Activated naive CD8-positive, alpha-beta T cell treated with anti-CD3 and anti-CD28 coated beads for 36 hours (primary cell): ENCODE data around the gene AP2A2. TPM values are rescaled to one million over a fixed set of nuclear protein-coding genes. Genes with fewer than 3 reads are reported as not detected.
A peak's percentile ranks its signal among the peaks of the same experiment; 100 is the strongest.
"Not testable (repeated sequence)": the region's sequence is repeated elsewhere in the genome, so short reads cannot be mapped to it uniquely, and the experiment has no call there.

Experiments used
- DNase-seq: peaks from one replicate; pipeline ENCODE4 v3.0.0; 2021
- H3K27ac Mint-ChIP-seq: one replicate; pipeline ENCODE4 v1.8.0; 2022; ENCODE audit warnings: mild to moderate bottlenecking, moderate library complexity, mixed read lengths
- H3K27me3 Mint-ChIP-seq: one replicate; pipeline ENCODE4 v1.8.0; 2022; ENCODE audit warnings: mild to moderate bottlenecking, mixed read lengths
- H3K36me3 Mint-ChIP-seq: one replicate; pipeline ENCODE4 v1.8.0; 2021; ENCODE audit warnings: mild to moderate bottlenecking, mixed read lengths
- H3K4me1 Mint-ChIP-seq: one replicate; pipeline ENCODE4 v1.8.0; 2021; ENCODE audit warnings: mixed read lengths
- H3K4me3 Mint-ChIP-seq: one replicate; pipeline ENCODE4 v1.8.0; 2022; ENCODE audit warnings: mild to moderate bottlenecking, moderate library complexity, mixed read lengths
- H3K9me3 Mint-ChIP-seq: one replicate; pipeline ENCODE4 v1.8.0; 2022; ENCODE audit warnings: mixed read lengths
- total RNA-seq, 2 experiments: library from RNA; stranded (reverse); gene quantifications; one replicate each; pipeline ENCODE4 v1.2.3, GENCODE V29; 2021

The AP2A2 gene
- total RNA-seq, 2 experiments from 2014 or later, result 26.3 to 30.3 TPM

DNA sequence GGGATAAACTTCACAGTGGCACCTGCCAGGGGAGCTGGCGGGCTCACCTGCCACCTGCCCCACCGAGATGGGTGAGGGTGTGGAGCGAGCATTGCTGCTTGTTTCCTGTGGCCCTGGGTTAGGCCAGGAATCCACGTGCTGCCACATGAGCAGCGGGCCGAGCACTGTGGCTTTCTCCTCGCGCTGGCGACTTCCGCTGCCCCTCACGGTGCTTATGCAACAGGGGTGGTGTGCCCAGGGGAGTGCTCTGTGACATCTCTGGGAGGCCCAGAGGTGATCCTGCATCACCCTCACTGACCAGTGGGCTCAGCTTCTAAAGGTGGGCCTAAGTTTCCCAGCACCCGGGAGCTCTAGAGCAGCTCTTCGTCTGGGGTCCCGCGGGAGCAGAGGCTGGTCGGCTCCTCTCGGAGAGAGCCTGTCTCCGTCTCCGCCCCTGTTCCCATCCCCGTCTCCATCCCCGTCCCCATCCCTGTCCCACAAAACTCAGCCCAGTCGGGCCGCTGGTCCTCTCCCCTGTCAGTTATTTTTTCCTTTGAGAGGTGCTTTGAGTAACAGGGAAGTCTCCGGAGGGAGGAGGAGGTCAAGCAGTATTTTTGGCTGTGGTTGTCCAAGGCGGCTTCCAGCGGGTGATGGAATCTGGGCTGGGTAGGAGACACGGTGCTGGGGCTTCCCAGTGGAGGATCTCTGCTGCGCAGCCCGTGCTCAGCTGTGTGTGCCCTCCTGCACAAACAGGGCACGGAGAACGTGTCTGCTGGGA is 42.5 kb downstream of the AP2A2 start:
- H3K27me3 Mint-ChIP-seq, result no peaks in the 10 kb centered on the region
- peaks cover 20% of the 10 kb centered on the region for H3K4me1 Mint-ChIP-seq
- no peak overlapping the region for H3K4me3 Mint-ChIP-seq
- no peak overlapping the region for H3K27ac Mint-ChIP-seq
- H3K9me3 Mint-ChIP-seq, result peaks cover 2% of the 10 kb centered on the region
- H3K36me3 Mint-ChIP-seq, result peaks cover 25% of the 10 kb centered on the region
- DNase-seq, result no peak

DNA sequence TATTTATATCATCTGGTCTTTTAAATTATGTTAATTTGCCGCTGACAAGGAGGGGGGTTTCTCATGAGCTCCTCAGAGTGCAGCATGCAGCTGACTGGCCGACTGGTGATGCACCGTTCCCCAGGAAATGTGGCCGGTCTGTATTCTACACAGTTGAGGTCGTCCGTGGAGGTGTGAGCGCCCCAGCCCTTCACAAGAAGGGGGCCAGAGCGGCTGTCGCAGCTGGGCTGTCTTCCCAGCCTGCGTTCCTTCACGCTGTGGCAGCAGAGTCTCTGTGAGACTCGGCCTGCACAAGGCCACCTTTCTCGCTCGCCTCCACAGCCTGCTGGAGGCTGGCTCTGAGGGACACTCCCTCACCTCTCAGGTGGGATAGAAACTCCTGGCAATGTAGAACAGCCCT is 43.2 kb downstream of the AP2A2 start:
- Mint-ChIP-seq H3K27me3 (no peaks in the 10 kb centered on the region), H3K9me3 (peaks cover 2% of the 10 kb centered on the region), H3K4me3 (no peak overlapping the region), H3K4me1 (peaks cover 20% of the 10 kb centered on the region), H3K36me3 (peaks cover 20% of the 10 kb centered on the region), H3K27ac (no peak overlapping the region)
- DNase-seq, result no peak

DNA sequence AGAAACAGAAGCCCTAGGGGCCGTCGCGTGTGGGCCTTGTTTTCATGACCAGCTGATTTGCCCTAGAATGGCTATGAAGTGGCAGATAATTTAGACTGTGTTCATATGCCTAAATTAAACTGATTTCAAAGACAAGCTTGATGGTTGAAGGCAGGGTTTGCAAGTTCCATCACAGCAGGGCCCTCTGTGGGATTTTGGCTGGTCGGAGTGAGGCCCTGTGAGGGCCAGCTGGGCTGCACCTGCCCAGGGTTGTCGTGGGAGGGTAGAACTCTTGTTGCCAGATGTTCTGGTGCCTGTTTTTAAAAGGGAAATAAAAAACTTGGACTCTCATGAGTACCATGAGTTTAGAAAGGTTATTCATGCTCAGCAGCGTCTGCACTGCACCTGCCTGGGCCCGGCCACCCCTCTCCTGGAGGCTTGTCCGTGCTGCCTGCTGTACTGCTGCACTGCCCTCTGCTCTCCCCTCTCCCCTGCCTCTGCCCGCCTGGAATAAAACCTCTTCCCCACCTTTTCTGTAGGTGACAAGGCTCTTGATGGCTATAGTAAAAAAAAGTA is 44.1 kb downstream of the AP2A2 start:
- Mint-ChIP-seq H3K4me3 (no peak overlapping the region), H3K36me3 (peaks cover 12% of the 10 kb centered on the region), H3K9me3 (no peaks in the 10 kb centered on the region), H3K27ac (peak overlapping the region; percentile 68), H3K27me3 (no peaks in the 10 kb centered on the region), H3K4me1 (peaks cover 20% of the 10 kb centered on the region)
- DNase-seq, result no peak

DNA sequence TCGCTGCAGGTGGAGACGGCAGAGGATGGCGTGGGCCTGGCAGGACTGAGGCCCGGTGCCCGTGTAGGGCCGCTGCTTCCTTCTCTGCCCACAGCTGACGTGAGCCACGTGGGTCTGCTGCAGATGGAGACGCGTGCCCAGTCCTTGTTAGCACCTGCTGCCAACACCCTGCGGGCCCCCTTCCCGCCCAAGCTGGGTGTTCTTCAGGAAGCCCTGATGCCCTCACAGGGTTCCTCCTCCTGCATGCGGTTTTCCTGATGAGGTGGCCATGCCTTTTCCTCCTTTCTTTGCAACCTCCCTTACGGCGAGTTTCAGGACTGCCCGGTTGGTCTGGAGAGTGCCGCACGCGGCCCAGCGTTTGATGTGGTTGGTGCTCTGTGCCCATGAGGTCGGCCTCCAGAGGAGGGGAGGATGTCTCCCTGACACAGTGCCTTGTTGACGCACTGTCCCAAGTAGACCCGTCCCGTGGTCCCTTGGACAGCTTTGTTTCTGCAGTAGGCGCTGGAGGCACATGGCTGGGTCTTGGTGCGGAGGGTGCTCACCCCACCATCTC is 44.7 kb downstream of the AP2A2 start:
- no peak for DNase-seq
- Mint-ChIP-seq H3K36me3 (peaks cover 8% of the 10 kb centered on the region), H3K27me3 (no peaks in the 10 kb centered on the region), H3K4me1 (peaks cover 20% of the 10 kb centered on the region), H3K9me3 (no peaks in the 10 kb centered on the region), H3K27ac (peak overlapping the region; percentile 68), H3K4me3 (no peak overlapping the region)

DNA sequence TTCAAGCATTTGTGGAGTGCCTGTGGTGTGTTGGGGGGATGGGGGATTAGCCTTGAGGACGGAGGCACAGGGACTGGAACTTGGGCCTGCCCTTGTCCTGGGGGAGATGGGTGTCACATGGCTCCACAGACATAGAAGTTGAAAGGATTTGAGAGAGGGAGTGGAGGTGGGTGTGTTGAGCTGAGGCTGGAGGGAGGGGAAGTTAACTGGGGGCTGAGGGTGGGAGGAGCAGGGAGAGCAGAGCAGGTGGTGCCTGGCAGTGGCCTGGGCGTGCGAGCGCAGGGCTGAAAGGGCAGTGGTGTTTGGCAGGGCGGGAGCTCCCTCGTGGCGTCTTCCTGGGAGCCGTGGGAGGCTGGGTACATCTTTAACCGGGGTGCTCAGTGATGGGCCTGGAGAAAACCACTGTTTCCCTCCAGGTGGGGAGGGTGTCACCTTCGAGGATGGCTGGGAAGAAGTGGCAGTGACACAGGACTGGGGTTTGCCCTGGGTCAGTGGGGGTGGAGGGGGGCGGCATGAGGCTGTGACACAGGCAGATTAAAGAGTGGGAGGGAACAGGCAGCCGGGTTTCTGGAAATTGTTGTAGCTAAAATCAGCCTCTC is 45.5 kb downstream of the AP2A2 start:
- peak overlapping the region; percentile 68 for H3K27ac Mint-ChIP-seq
- no peak overlapping the region for H3K4me3 Mint-ChIP-seq
- DNase-seq, result no peak
- H3K27me3 Mint-ChIP-seq, result no peaks in the 10 kb centered on the region
- H3K9me3 Mint-ChIP-seq, result no peaks in the 10 kb centered on the region
- peaks cover 27% of the 10 kb centered on the region for H3K4me1 Mint-ChIP-seq
- peaks cover 7% of the 10 kb centered on the region for H3K36me3 Mint-ChIP-seq

DNA sequence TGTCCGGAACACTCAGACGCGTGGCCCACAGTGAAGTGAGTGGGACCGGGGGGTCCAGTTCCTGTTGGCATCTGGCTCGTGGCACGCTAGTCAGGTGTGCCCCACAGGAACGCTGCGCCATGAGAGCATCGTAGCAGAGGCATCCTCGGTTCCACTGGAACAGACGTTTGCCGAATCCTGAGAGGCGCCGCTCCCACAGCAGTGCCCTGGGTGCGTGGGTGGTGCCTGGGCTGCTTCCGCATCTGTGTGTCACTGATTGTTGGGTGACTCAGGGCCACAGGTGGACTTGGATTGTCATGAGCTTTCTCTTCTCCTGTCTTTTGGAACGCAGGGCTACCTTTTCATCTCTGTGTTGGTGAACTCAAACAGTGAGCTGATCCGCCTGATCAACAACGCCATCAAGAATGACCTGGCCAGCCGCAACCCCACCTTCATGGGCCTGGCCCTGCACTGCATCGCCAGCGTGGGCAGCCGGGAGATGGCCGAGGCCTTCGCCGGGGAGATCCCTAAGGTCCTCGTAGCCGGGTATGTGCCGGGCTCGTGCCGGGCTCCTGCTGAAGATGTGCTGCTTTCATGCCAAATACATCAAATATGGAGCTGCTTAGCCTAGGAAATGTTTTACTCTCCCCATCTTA is 46.2 kb downstream of the AP2A2 start:
- peaks cover 7% of the 10 kb centered on the region for H3K36me3 Mint-ChIP-seq
- no peak overlapping the region for H3K4me3 Mint-ChIP-seq
- no peaks in the 10 kb centered on the region for H3K9me3 Mint-ChIP-seq
- no peak overlapping the region for H3K27ac Mint-ChIP-seq
- peaks cover 29% of the 10 kb centered on the region for H3K4me1 Mint-ChIP-seq
- DNase-seq, result no peak
- no peaks in the 10 kb centered on the region for H3K27me3 Mint-ChIP-seq

DNA sequence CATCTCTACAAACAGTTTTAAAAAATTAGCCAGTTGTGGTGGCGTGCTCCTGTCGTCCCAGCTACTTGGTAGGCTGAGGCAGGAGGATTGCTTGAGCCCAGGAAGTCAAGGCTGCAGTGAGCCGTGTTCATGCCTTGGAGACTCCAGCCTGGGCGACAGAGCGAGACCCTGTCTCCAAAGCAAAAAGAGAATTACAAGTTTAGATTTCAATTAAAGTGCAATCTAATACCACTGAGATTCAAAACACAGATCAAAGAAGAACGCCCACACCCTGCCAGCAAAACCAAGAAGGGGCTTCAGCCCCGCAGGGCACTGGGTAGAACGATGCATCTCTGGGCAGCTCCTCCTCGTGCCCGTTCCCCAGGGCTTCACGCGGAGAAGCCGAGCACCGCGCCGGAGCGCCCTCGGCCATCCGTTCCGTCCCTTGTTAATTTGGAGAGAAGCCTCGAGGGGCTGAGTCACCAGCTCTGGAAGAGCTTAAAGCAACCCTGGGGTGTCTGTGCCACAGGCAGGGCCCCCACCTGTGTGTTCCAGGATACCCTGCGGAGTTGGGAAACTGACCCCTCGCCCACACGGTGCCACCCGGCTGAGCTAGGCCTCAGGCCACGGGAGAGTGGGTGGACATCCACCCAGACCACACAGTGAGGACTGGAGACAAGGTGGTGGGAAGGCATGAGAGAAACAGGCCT is 47.0 kb downstream of the AP2A2 start:
- peaks cover 31% of the 10 kb centered on the region for H3K4me1 Mint-ChIP-seq

DNA sequence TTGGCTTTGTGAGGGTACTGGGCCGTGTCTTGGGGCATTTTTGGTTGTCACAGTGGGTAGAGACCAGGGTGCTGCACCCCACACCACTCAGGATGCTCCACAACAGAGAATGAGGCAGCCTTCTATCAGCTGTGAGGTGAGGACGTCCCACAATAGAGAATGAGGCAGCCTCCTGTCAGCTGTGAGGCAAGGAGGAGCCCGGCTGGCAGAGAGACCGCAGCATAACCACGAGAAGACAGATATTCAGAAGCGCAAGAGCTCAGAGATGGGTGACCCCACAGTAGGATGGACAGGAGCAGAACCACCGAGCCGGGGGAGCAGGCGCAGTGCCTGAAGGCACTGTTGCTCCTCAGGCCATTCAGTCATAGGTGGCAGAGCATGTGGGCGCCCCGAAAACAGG is 47.6 kb downstream of the AP2A2 start:
- no peaks in the 10 kb centered on the region for H3K9me3 Mint-ChIP-seq
- no peak overlapping the region for H3K4me3 Mint-ChIP-seq
- no peak for DNase-seq
- no peaks in the 10 kb centered on the region for H3K27me3 Mint-ChIP-seq
- peaks cover 31% of the 10 kb centered on the region for H3K4me1 Mint-ChIP-seq
- H3K27ac Mint-ChIP-seq, result no peak overlapping the region
- peaks cover 7% of the 10 kb centered on the region for H3K36me3 Mint-ChIP-seq

More for the DNA sequence above, 47.0 kb downstream of the AP2A2 start:
- H3K4me3 Mint-ChIP-seq, result no peak overlapping the region
- no peaks in the 10 kb centered on the region for H3K9me3 Mint-ChIP-seq
- no peak overlapping the region for H3K27ac Mint-ChIP-seq
- no peak for DNase-seq
- H3K27me3 Mint-ChIP-seq, result no peaks in the 10 kb centered on the region
- H3K36me3 Mint-ChIP-seq, result peaks cover 7% of the 10 kb centered on the region

DNA sequence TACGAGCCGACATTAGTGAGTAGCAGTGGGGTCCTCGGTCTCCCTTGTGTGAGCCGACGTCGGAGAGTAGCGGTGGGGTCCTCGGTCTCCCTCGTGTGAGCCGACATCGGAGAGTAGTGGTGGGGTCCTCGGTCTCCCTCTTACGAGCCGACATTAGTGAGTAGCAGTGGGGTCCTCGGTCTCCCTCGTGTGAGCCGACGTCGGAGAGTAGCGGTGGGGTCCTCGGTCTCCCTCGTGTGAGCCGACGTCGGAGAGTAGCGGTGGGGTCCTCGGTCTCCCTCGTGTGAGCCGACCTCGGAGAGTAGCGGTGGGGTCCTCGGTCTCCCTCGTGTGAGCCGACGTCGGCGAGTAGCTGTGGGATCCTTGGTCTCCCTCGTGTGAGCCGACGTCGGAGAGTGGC is 49.7 kb downstream of the AP2A2 start:
- peaks cover 26% of the 10 kb centered on the region for H3K4me1 Mint-ChIP-seq
- DNase-seq, H3K4me3 Mint-ChIP-seq, H3K9me3 Mint-ChIP-seq, H3K36me3 Mint-ChIP-seq, H3K27me3 Mint-ChIP-seq, H3K27ac Mint-ChIP-seq: not testable (repeated sequence)

DNA sequence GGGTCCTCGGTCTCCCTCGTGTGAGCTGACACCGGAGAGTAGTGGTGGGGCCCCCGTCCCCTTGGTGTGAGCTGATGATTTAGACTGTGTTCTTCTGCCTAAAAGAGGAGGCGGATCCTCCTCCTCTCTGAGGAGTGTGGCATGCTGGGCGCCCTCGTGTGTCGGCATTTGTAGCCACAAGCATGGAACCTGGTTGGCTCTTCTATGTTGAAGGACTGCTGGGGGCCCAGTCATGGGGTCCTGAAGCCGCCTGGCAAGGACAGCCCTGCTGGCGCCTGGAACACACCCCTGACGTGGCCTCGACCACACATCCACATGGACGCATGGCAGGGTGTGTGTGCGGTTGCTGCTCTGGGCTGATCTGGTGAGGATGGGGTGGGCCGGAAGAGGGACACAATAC is 50.2 kb downstream of the AP2A2 start:
- Mint-ChIP-seq H3K27ac (no peak overlapping the region), H3K4me3 (no peak overlapping the region), H3K4me1 (peaks cover 22% of the 10 kb centered on the region), H3K27me3 (no peaks in the 10 kb centered on the region), H3K36me3 (peaks cover 3% of the 10 kb centered on the region), H3K9me3 (no peaks in the 10 kb centered on the region)
- no peak for DNase-seq

DNA sequence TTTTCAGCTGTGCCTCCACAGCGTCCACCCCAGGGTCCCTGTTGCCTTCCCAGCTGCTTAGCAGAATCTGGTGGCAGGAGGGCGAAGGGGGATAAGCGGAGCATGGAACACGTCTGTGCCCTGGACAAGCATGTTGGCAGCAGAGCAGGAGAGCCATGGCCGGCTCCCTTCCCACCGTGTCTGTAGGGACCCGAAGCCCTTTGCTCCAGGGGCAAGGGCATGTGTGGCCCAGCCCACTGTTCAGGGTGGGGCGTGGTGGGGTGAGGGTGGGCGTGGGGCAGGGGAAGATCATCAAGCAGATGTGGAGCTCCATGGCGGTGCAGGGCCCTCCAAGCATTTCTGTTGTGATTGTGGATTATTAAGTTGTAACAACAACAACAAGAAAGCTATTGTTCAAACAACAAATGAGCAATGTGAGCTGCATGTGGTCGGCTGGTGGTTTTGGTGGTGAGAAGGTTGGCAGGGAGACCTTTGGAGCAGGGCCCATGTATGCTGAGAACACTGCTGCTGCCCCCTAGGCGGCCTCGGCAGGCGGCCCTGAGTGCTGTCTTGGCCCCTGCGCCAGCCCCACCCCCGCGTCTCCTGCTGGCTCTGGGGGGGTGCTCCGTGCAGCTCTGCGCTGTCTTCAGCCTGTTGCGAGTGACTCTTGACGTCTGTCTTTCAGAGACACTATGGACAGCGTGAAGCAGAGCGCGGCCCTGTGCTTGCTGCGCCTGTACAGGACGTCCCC is 50.9 kb downstream of the AP2A2 start:
- no peak overlapping the region for H3K27ac Mint-ChIP-seq

DNA sequence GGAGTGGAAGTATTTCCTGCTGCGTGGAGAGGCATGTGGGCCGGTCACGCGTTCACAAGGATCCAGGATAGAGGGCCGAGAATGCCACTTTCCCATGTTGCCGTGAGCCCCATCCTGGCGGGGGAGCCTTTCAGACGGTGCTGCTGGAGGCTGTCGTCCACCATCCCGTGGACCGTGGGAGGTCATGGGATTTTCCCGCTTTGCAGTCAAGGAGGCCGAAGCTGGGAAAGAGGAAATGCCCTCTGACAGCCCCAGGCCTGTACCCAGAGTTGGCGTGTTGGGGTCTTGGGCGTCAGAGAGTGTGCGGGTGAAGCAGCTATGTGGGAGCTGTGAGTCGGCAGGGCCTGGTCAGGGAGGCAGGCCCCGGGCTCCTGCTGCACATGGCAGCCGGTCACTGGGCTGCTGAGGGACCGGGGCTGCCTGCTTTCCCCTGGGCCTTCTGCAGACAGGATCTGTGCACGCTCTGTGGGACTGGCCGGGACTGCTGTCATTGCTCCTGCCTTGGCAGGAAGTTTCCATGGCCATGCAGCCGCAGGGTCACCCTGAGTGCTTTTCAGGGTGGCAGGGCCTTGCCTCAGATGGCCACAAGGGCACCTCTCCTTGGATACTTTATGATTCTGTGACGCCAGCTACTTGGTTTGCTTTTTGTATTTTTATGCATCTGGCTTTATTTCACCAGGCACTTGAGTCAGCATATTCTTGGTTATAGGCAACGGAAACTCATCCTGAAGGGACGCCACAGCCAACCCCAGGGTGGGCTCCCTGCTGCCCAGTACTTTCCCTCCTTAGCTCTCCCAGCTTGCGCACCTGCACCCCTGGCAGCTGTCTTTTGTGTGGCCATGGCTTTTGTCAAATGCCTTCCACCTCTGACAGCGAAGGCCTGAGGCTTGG is 52.4 kb downstream of the AP2A2 start:
- DNase-seq, result no peak
- Mint-ChIP-seq H3K4me3 (no peak overlapping the region), H3K27ac (peak overlapping the region; percentile 56), H3K36me3 (peaks cover 5% of the 10 kb centered on the region), H3K27me3 (no peaks in the 10 kb centered on the region), H3K4me1 (peaks cover 16% of the 10 kb centered on the region), H3K9me3 (no peaks in the 10 kb centered on the region)

More for the DNA sequence above, 50.9 kb downstream of the AP2A2 start:
- H3K9me3 Mint-ChIP-seq, result no peaks in the 10 kb centered on the region
- H3K4me1 Mint-ChIP-seq, result peaks cover 16% of the 10 kb centered on the region
- no peaks in the 10 kb centered on the region for H3K27me3 Mint-ChIP-seq
- H3K4me3 Mint-ChIP-seq, result no peak overlapping the region
- DNase-seq, result no peak
- H3K36me3 Mint-ChIP-seq, result peaks cover 5% of the 10 kb centered on the region

DNA sequence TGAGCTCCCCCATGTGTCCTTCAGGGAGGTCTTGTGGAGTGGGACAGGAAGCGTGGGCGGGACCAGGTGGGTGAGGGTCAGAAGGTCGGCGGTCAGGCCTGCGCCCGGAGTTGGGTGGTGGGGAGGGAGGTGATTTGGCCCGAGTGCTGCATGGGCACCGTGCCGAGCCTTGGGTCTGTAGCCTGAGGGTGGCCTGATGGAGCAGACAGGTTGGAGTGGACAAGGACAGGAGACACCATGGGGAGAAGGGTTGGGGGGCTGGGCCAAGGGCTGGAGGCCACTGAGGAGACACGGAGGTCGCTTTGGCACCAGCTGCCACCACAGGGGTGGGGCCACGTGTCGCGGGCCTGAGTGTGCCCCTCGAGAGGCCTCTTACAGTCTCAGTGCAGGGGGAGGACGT is 53.1 kb downstream of the AP2A2 start:
- no peaks in the 10 kb centered on the region for H3K27me3 Mint-ChIP-seq
- no peaks in the 10 kb centered on the region for H3K9me3 Mint-ChIP-seq
- DNase-seq, result no peak
- no peak overlapping the region for H3K4me3 Mint-ChIP-seq
- H3K27ac Mint-ChIP-seq, result peak overlapping the region; percentile 53
- H3K4me1 Mint-ChIP-seq, result peaks cover 16% of the 10 kb centered on the region
- peaks cover 5% of the 10 kb centered on the region for H3K36me3 Mint-ChIP-seq
